ENCODE data around the gene RDH14. TPM values are rescaled to one million over a fixed set of nuclear protein-coding genes. Genes with fewer than 3 reads are reported as not detected.

RDH14 gene
- total RNA-seq, 1 donor from 2014 or later = 42.6 TPM

DNA sequence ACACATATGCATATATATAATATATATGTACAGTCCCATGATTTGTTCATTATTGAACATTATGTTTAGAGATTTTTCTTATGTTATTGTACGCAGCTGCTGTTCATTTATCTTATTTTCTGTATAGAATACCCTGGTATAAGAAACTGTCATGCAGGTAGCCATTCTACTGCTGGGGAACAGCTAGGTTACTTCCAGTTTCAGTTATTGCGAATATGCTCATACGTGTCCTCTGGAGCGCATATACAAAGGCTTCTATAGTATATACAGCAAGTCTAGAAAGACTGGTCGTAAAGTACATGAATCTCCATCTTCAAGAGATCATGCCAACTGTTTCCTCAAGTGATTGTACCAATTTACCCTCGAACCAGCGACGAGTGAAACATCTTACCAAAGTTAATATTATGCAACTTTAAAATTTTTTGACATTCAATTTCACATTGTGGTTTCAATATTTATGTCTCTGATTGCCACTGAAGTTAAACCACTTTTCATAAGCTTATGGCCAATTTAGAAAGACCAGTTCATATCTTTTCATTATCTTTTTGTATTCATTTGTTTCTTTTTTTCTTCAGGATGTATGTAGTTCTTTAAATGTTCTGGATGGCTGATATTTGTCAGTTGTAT, 53.5 kb downstream of the RDH14 start:
- TF ChIP-seq, protein P1, sequence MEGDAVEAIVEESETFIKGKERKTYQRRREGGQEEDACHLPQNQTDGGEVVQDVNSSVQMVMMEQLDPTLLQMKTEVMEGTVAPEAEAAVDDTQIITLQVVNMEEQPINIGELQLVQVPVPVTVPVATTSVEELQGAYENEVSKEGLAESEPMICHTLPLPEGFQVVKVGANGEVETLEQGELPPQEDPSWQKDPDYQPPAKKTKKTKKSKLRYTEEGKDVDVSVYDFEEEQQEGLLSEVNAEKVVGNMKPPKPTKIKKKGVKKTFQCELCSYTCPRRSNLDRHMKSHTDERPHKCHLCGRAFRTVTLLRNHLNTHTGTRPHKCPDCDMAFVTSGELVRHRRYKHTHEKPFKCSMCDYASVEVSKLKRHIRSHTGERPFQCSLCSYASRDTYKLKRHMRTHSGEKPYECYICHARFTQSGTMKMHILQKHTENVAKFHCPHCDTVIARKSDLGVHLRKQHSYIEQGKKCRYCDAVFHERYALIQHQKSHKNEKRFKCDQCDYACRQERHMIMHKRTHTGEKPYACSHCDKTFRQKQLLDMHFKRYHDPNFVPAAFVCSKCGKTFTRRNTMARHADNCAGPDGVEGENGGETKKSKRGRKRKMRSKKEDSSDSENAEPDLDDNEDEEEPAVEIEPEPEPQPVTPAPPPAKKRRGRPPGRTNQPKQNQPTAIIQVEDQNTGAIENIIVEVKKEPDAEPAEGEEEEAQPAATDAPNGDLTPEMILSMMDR (IDR thresholded peaks at IDR 0.05; ENCODE audit: borderline replicate concordance) = no peak
- Histone ChIP-seq H3K36me3 (no peaks in the 10 kb centered on the region), H3K27me3 (ENCODE audit: low read depth) (peaks cover 5% of the 10 kb centered on the region), H3K4me3 (no peak overlapping the region), H3K4me1 (no peaks in the 10 kb centered on the region), H3K27ac (replicated peaks) (no peak overlapping the region), H3K9me3 (replicated peaks) (no peaks in the 10 kb centered on the region)
- no peak for DNase-seq
- intact Hi-C loops (cut with micrococcal nuclease) = no loop called here

DNA sequence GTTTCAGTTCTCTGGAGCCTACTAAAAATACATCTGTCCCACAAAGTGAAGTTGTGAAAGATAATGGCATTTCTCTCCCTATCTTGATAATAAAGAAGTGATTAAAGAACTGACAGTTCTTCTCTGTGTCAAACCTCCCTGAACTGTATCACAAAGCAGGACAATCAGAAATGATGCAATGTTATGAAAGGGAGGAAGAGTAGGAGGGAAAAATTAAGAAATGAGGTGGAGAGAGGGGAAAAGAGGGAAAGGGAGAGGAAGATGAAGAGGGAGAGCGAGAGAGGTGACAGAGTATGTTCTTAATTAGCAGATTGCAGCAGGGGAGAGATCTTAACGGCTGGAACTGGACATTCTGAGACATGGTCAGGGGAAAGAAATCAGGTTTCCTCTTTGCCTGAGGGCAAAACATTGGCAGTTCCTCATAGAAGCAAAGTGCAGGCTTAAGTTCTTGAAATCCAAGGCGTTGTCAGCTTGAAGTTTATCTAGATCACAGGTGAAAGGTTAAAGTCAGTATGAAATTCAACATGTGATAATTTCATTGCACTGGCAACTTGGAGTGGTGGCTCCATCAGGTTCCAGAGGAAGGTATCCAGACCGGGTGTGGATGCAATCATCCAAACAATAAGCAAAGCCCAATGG, 54.6 kb downstream of the RDH14 start:
- no peaks in the 10 kb centered on the region for H3K4me1 ChIP-seq
- H3K27me3 ChIP-seq (ENCODE audit: low read depth) = peaks cover 5% of the 10 kb centered on the region
- H3K4me3 ChIP-seq = no peak overlapping the region
- intact Hi-C loops (cut with micrococcal nuclease) = no loop called here
- H3K27ac ChIP-seq (replicated peaks) = no peak overlapping the region
- no peaks in the 10 kb centered on the region for H3K9me3 ChIP-seq (replicated peaks)
- TF ChIP-seq, protein P1 (IDR thresholded peaks at IDR 0.05; ENCODE audit: borderline replicate concordance) = no peak
- no peaks in the 10 kb centered on the region for H3K36me3 ChIP-seq
- no peak for DNase-seq

Other genes with a start within 250 kb of the RDH14 start
- not detected for gene NT5C1B, start 28.9 kb upstream of the RDH14 start, total RNA-seq